HG03159 (cell line): ENCODE data around the gene B3GAT1.

Source experiments
- ATAC-seq: cut with Tn5 transposase; IDR thresholded peaks from one replicate; pipeline ENCODE4 v1.9.1; 2021; ENCODE audit warnings: mild to moderate bottlenecking, moderate library complexity; ENCODE audit not compliant: unreplicated experiment

B3GAT1 gene

DNA sequence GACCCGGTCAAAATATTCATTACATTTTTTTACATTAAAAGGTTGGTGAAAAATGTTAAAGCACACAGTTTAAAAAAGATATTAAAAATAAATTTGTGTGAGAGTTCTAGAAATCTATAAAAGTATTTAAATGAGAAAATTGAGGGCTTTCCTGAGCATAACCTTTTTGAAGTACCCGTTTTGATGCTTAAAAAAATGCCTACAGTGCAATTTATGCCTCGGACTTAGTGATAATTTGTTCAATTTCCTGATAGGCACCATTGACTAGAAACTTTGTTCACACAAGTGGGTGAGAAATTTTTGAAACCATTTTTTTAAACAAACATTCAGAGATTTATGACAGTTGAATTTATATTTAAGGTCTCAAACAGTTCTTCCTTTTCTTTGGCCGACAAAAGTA, 29.7 kb upstream of the B3GAT1 start:
- ATAC-seq, result no peak

DNA sequence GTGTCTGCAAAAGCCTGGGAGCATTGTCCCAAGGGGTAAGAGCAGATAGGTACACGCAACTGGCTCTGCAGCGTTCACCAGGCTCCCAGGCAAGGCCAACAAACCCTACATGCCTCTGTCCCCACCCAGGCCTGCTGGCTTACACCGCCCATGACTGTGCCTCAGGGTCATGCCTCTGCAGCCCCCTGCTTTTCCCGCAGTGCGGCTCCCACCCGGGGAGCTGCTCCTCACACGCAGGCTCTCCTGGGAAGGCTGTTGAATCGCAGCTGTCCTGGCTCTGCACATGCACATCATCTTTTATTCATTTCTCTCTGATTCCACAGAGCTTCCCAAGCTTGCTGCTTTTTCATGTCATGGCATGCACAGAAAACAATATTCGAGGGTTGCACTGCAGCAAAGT, 29.2 kb upstream of the B3GAT1 start:
- ATAC-seq, result no peak

DNA sequence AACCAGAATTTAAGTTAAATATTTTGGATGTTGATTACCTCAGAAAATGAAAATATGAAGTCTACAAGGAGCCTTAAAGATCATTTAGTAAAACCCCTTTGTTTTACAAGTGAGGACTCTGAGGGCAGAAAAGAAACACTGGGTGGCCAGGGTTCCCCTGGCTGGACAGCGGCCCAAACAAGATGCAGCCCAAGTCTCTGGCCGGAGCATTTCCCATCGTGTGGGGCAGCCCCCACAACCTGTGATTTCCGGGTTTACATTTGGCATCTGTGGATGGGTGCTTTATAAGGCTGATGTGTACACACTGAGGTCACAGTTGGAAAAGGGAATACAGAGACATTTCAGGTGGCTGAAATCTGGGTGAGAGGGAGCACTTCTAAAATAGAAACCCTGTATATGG, 28.8 kb upstream of the B3GAT1 start:
- no peak for ATAC-seq

DNA sequence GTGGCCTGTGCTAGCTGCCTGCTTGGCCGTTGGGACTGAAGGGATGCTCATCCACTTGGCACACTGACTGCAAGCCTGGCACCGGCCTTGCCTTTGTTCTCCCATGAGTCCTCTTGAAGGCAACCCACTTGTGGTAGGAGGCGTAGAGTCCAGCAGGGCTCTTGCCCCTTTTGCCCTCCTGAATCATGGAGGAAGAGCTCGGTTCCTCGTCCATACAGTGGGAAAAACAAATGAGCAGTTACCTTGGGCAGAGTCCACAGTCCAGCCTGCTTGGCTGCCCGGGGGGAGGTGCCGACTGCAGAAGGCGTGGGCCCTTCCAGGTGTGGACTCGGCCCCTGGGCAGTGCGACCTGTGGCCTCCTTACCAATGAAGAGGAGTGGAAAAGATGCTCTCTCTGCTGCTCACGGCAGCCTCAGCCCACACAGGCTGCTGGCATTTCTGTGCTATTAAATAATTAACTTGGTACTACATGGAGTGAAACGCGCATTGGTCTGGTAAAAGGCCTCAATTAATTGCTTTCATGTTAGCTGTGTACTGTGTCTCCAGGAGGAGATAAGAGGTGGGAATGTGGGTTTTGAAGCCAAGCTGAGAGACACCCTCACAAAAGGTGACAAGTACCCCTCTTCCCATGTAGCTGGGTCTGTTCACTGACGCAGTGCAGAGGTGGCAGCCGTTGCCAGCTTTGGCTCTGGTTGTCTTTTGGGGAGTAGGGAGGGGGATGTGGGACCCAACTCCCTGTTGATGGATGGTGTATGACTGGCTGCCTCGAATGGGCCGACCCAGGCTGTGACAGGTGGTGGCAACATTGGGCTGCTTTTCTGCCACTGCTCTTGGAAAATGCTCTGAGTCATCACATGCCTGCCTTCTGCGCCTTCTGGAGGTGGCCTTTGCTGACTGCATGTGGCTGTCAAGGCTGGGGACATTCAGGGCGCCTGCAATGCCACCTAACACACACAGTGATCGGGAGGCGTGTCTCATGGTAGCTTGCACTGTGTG, 26.8 kb upstream of the B3GAT1 start:
- no peak for ATAC-seq

DNA sequence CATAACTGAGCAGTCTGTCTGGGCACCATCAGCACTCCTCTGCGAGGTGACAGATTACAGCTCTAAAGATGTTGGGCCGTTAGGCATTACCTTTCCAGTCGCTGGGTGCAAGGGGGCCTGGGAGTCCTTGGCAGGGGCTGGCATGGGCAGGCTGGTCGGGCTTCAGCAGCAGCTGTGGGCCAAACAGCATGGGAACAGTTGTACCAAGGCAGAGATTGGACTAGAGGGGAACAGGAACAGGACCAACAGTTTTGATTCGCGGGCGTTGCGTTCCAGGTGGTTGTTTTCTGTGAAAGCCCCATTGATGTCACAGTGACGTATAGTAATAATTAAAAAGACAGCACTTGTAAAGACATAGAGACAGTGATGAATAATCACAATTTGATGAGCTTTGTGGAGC, 25.8 kb upstream of the B3GAT1 start:
- no peak for ATAC-seq

DNA sequence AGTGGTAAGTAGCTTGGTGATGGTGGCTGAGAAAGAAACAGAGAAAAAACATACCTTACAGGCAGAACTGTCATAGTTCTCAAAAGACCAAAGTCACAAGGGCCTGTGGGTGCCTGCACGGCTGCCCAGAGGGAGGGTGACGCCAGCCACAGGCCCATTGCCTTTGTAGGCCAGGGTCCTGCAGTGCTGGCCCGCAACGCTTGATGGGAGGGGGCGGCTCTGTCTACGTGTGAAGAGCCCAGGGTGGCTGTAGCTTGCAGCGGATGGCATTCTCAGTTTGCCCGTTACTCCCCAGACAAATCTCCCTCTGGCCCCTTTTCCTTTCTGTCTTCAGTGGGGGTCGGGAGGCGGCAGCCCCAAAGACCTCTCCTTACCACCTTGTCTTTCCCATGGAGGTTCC, 24.7 kb upstream of the B3GAT1 start:
- no peak for ATAC-seq

DNA sequence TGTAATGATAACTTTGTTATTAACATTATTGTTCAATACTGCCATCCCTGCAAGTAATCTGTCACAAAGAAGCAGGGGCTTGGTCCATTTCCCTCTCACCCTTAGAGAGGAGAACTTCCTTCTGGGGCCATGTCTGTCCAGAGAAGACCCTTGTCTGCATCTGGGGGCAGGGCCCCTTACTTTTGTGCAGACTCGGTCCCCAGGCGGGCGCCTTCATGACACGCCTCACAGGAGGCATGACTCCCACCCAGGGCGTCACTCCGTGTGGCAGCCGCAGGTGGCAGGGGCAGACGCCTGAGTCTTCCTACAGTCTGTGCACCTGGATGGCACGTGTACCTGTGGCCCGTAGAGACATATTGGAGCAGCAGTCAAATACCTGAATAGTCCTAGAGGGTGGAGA, 21.8 kb upstream of the B3GAT1 start:
- no peak for ATAC-seq

DNA sequence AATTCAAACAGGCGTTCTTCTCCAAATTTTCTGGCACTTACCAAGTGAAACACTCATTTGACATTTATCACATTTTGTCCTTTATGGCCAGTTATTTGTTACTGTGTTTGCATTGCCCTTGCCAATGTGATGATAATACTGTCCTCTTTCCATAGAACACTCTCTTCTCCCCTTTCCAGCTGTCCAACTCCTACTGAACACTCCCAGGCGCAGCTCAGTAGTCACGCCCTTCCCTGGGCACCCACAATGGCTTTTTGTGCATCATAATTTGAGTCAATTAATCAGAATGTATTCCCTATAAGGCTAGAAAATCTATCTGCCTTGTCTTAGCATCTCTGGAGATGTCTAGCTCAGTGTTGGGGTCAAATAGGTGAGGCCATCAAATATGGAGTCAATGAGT, 21.2 kb upstream of the B3GAT1 start:
- ATAC-seq, result no peak

DNA sequence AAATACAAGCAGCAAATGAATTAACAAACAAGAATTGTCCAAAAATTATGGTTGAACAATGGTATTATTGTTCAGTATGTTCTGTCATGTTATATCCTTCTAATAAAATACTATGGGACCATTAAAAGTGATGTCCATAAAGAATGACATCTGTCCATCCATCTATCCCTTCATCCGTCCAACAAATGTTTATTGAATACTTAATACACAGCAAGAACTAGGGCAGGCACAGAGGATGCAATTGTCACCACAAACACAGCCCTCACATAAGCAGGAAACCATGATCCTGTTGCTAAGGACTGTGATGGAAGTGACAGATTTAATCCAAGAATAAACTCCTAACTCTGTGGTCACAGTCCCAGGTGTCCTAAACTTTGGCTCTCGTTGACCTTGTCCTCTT, 20.7 kb upstream of the B3GAT1 start:
- ATAC-seq, result no peak

DNA sequence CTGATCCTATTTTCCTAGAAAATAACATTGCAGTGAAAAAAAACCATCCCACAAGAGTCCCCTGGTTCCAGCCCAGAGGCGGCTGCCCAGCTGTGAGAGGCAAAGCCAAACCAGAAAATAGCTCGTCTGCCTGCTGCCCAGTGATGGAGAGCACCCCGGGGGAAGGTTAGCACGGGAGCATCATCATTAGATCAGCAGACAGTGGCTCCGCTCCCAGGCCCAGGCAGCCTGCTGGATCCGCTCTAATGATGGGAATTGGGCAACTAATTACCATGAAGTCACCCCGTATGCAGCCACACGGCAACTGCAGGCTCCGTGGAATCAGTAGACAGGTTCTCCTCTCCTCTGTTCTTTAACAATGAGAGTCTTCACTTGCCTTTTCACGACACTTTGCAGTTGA, 17.1 kb upstream of the B3GAT1 start:
- no peak for ATAC-seq

DNA sequence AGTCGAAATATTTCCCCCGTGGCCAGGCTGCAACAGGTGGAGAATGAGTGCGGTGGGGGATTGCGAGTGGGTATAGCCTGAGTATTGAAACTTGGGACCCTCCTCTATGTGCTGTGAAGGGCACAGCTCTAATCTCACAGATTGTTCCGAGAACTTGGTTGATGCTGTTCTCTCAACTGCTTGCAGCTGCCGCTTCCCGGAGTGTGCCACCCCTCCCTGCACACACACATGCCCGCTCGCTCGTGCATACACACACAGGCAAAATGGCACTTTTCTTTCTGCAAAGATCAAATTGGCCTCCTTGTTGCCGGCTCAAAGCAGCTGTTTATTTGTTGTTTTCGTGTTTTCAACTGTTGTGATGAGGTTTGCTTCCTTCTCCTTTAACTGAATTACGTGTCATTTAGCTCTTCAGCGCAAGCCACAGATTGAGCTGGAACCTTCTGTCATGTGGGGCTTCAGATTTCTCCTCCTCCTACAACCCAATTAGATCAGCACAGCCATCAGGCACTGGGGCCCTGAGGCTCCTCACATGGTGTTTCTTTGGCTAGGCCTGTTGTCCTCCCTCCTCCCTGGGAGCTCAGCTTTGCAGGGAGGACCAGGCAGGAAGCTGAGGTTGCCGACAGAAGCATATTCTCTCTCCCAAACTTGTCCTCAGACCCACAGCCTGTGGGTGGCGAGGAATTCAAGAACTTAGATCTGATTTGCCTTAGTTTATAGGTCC, 13.9 kb upstream of the B3GAT1 start:
- ATAC-seq, result no peak

DNA sequence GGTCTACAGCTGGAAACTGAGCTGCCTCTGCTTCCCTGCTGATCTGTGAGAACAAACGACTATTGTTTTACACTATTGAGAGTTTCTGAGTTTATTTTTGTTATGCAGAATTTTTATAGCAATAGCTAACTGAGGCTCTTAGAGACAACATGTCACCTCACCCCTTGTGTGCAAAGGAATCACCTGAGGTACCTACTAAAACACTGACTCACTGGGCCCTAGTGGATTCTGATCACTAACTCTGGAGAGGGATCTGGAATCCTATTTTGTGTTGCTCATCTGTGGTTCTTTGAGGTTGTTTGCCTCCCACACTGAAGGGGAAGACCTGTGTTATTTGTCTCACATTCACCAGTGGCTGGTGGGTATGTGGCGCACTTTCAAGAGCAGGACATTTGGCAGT, 13.4 kb upstream of the B3GAT1 start:
- ATAC-seq, result no peak

DNA sequence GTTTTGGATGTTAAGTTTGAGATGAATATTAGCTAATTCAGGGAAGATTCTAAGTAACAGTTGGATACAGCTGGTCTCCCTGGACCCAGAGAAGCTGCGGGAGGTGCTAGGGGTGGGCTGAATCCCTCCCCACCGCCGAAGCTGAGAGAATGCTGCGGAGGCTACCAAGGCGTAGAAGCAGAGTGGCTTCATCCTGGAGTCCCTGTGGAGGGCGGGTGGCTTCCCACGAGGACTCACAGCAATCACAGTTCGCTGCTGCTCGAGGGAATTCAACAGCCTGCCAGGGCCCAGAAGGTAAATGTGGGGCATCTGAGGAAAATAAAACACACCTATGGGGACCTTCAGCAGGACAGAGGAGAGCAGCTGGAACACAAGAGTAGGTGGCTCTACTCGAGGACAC, 11.1 kb upstream of the B3GAT1 start:
- ATAC-seq, result no peak

DNA sequence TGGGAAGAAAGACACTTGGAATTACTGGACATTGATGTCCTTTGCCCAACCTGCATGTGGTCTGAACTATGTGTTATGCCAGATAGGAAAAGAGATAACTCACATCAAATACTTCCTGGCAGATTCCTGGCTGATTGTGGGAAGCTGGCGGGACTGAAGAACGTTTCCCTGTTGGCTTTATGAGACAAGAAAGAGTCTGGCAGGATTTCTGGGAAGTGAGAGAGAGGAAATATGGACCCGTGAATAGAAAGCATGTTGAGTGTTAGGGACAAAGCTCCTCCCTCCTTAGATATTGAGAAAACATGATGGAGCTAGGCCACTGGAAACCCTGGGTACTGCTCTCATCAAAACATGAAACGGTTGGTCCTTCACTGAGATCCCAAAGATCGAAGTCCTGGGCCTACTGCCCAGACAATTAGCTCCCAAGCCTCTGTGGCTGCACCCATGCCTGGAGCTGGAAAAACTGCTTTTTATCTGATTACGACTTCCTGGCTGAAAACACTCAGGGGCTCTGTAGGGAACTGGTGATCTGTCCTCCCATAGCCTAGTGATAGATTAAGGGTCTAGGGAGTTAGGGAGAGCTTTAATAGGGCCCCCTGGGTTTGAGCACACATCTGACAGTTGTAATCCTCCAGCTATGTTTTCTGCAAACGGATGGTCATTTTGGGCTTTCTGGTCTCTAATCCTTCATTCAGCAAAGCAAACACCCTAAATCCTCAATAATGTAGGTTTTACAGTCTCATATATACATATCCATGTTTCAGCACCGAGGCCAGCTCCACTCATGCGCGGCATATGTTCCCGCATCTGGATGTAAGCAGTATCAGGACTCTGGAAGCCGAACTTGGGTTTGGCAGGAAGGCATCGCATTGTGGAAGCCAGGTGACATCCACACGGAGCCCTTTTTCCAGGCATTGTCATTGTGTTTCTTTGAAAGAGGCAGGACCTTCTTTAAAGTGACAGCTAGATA, 6.1 kb upstream of the B3GAT1 start:
- ATAC-seq, result no peak

DNA sequence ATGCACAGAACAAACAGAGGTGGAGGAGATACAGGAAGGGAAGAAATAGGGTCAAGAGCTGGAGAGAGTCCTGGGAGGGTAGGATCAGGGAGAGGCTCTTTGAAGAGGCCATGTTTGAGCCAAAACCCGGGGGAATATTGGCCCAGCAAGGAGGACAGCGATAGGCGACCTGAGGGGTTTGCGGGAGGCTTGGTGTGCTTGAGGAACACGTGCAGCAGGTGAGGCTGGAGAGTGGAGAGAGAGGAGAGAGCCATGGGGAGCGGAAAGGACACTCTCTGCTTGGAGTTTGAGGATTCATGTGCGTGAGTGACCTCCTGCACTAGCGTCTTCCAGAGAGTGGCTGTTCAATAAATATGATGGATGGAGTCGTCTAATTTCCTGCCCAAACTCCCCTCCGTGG, 4.7 kb upstream of the B3GAT1 start:
- ATAC-seq, result no peak

DNA sequence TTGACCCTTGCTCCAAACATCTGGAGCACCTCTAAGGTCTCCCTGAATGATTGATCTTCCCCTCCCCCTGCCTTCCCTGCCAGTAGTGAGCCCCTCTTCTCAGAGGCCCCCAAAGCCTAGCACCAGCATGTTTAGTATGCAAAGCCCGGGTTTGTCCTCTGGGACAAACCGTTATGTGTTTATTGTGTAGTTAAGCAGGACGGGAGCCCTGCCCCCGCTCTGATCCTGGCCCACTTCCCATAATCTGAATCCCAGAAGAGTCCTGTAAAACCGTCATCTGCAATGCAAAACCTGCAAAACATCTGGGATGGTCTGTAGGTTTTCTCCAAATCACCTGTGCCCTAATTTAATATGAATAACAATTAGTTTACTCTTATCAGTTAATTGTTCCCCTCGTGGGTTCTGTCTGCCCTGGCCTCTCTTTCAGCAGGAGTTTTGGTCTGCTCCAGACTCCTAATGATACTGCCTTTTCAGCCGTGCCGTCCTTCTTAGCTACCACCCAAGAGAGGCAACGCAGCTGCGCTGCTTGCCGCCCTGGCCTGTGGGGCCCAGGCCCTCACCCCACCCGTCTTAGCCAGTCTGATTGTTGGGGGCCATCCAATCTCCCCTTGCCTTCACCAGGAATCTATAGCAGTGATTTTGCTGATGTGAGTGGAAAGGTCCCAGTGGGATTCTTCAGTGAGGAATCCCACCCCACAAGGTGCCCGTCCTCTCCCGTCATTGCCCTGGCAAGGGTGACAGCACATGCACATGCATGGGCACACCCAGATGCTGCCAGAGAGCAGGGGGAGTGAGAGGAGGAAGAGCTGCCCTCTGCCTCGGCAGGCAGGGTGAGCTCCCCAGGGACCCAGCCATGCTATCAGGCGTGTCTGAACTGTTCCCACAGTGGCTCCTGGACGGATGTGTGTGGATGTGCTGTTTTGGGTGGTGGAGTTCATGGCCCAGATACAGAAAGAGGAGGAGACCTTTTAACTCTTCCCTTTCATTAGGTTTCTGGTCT, 3.0 kb upstream of the B3GAT1 start:
- ATAC-seq, result no peak

DNA sequence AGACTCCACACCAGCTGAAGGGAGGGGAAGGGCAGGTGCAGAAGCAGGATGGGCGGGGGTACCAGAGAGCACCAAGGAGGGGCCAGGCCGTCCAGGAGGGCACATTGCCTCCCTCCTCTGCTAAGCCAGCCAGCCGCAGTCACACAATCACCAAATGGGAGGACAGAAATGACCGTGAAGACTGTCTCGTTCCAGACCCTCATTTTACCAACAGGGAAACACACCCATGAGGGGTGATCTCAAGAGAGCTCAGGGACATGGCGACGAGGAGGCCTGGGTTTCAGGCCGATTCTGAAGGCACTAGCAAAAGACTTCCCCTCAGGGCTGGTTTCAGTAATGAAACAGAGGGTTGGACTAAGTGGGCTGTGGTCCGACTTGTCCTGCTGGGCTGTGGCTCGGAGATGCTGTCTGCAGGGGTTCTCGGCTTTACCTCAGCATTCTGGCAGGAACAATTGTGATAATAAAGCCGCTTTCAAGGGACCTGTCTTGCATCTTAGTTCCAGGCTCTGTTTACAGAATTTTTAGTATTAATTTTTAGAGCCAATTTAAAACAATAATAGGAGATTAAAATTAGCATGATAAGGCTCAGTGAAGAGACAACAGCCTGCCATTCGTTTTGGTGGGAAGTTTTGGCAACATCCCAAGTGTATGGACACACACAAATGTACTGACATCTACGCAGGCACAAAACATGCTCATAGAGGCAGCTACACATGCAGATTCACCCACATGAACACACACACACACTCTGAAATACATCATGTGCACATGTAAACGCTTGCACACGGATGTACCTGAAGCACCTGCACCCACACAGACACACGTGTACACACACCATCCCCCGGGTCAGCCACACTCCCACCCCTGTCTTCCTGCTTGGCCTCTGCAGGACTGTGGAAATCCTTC, 2.0 kb upstream of the B3GAT1 start:
- ATAC-seq, result no peak

DNA sequence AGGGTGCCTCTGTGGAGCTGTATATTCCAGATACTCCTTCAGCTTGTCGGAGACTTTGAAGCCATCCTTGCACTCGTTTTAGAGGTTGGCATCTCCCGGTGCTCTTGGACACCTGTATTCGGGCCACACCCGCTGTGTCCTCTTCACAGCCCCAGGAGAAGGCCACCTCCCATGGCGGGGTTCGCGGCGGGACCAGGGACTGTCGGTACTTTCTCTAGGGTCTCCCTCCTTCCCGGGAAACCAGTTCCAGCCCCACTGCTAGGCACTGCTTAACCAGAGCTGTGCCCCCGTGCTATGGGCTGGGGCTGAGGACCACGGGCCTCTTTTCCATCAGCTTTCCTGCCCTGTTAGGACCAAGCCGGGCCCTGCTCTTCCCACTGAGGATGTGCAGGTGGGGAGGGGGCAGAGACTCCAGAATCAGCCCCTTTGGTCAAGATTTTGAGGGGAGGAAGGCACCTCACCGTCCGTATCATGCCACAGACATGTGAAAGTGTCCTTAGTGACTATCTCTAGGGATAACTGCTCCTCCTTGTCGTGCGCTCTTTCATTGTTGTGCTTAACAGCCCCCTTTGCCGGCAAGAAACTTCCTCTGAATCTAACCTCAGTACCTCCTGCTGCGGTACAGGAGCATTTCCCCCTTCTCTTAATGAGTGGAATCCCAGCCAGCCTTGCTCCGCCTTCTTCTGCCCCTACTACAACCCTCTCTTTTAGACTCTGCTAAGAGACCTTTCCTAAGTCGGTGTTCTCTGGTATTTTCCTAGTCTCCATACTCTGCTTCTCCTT, 1.2 kb upstream of the B3GAT1 start:
- no peak for ATAC-seq
